GM21526 (cell line): ENCODE data around the gene DUS3L.

ENCODE experiments used
- ATAC-seq: cut with Tn5 transposase; IDR thresholded peaks from one replicate; pipeline ENCODE4 v1.9.1; 2021; ENCODE audit warnings: moderate library complexity; ENCODE audit not compliant: unreplicated experiment, low FRiP score

The DUS3L gene, protein sequence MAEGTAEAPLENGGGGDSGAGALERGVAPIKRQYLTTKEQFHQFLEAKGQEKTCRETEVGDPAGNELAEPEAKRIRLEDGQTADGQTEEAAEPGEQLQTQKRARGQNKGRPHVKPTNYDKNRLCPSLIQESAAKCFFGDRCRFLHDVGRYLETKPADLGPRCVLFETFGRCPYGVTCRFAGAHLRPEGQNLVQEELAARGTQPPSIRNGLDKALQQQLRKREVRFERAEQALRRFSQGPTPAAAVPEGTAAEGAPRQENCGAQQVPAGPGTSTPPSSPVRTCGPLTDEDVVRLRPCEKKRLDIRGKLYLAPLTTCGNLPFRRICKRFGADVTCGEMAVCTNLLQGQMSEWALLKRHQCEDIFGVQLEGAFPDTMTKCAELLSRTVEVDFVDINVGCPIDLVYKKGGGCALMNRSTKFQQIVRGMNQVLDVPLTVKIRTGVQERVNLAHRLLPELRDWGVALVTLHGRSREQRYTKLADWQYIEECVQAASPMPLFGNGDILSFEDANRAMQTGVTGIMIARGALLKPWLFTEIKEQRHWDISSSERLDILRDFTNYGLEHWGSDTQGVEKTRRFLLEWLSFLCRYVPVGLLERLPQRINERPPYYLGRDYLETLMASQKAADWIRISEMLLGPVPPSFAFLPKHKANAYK

DNA sequence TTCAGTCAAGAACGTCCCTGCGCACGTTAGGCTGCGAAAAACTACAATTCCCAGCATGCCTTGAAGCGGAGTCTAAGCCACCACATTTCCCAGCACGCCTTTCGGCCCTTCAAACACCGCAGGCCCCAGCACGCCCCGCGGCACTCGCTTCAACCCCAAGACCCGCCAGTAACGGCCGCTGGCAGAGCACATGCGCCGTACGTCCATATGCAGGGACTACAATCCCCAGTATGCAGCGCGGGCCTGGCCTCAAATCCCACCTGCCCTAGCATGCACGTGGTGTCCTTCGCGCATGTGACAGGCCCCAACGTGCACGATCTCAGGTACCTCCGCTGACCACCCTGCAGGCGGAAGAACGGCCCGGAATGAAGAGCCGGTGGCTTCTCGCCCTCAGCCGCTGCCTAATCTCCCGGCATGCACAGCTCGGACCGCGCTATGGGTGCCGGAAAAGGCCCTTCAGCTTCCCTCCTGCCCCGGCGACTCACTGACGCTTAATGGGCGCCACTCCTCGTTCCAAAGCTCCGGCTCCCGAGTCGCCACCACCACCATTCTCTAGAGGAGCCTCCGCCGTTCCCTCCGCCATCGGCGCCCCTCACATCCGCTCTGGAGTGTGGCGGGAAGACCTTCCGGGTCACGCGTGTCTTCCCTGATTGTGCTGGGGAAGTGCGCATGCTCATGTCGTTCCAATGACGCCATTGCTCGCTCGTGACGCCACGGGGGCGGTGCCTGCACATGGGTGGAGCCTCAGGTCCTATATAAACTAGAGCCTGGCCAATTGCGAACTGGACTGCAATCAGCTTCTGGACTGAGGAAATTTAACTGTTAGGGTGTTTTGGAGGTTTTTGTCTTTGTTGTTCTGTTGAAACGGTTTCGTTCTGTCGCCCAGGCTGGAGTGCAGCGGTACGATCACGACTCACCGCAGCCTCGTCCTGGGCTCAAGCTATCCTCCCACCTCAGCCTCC is at the start of gene DUS3L:
DUS3L (minus strand) TSS at position 605 of the 962 bp plus-strand sequence; CDS start at position 583, 22 bp downstream.
- peak; percentile 86 for ATAC-seq

DNA sequence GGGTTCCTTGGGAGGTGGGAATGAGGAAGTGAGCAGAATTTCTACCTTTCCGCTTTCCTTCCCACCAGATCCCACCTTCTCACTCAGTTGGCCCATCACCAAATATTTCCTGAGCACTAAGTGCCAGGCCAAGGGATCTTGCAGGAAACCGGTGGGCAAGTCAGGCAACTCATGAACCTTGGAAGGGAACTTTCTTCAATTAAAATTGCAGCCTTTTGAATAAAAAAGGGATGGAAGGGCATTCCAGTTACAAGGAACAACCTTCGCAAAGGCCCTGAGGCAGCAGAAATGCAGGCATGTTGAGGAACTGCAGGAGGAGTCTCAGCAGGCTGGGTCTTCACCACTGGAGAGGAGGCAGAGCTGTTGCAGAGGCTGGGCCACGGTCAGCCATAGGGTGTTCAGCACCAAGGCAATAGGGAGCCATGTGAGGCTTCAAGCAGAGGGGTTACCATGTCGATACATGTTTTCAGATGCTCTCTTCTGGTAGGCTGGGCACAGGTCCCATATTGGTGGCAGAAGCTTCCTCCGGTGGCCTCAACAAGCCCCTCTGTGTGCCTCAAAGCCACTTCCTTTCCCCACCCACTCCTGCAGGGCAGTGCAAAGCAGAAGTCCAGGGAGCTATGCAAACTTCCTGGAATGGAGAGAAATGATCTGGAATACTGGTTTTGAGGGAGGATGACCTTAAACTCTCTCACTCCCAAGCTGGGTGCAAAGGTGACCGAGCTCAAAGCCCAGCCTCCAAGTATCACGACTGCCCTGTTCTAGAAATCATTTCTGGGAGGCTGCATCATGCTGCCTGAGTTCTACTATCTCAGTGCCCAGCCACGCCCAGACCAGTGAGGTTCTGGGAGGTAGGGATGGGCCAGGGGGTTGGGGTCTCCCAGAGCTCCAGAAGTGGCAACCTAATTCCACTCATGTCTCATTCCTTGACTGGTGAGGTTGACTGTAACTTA is 48.4 kb upstream of the DUS3L start, which contains the start of gene FUT6:
FUT6 (minus strand) TSS at position 638 of the 953 bp plus-strand sequence. CDS start 7,135 bp downstream, outside the sequence.
- ATAC-seq: no peak

DNA sequence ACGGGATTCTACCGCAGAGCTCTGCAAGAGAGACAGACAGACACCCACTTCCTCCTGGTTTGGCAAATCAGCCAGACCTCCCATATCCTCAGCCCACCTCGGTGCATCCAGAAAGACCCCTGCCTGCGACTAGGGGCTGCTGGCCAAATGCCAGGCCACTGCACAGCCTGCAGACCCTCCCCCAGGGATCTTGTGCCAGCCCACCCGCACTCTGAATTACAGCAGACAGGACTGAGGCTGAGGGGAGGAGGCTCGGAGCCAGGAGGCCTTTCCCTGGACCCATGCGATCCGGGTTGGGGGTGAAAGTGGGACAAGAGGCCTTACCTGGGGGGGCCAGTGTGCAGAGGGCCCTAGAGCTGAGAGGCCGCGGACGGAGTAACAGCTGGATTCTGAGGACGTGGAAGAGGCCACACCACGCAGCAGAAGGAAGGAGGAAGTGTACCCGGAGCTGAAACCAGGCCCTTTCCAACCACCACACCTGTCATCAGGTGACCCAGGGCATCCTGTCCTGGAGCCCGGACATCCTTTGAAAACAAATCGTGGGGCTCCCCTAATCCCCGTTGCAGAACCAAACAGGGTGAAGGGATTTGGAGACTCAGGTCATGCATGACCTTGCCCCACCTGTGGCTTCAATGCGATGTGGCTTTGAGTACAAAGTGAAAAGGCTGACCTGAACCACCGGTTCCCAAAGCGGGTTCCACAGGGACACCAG is 47.5 kb upstream of the DUS3L start:
- no peak for ATAC-seq

DNA sequence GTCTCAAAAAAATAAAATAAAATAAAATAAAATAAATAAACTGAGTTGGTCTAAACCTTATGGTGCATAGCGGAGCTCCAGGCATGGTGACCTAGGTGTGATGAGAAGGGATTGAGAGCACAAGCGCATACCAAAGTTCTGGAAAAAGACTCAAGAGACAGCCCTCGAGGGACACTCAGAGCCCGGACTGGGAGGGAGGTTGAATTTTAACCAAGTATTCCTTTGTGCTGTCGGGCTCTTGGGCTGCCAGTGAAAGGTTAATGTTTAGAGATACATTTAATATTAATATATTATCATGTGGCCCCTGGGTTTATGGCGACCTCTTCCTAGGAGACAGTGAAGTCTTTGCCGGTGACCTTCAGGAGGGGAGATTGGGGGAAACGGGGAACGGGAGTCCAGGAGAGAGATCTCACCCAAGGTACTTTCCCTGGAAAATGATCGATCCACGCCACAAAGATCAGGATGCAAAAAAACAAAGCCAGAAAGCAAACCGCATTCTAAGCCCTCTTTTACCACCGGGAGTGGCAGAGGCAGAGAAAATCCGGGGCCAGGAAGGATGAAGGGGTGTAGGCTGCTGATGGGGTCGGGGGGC is 46.9 kb upstream of the DUS3L start:
- ATAC-seq: no peak

DNA sequence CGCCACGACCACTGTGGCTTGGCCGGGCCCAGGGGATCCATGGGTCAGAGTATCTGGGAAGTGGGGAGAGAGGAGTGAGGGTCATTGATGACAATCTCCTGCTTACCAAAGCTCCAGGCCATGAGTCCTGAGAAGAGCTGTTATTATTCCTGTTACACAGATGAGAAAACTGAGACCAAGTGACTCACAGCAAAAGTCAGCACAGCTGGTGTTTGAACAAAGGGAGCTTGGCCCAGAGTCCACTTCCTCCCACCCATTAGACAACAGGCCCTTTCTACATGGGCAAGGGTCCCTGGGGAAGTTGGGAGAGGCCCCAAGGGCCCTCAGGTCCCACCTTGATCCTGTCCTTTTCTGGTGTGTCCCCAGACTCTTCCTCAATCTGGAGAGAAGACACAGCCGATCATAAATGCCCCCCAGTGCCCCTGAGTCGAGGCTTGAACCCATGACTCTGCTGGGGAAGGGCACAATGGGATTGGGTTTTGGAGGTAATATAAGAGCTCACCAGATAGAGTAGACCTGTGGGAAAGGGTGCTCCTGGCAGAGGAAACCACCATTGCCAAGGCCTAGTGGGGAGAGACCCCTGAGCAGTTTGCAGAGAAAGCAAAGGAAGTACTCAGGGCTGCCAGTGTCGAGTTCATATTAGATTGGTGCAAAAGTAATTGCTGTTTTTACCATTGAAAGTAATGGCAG is 41.7 kb upstream of the DUS3L start:
- ATAC-seq: no peak

DNA sequence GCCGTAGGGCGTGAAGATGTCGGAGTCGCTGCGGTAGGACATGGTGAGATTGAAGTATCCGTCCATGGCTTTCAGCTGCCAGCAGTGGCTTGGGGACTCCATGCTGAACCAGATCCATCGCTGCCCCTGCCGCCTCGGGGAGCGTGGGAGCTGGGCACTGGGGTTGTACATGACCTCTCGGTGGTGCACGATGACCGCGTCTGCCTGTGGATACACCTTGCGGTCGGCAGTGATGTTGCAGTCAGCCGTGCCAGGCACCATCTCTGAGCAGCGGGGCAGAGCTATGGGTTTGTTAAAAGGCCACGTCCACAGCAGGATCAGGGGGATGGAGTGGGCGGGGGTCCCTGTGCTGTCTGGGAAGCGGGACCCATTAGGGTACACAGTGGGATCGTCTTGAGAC is 41.1 kb upstream of the DUS3L start:
- ATAC-seq: no peak

DNA sequence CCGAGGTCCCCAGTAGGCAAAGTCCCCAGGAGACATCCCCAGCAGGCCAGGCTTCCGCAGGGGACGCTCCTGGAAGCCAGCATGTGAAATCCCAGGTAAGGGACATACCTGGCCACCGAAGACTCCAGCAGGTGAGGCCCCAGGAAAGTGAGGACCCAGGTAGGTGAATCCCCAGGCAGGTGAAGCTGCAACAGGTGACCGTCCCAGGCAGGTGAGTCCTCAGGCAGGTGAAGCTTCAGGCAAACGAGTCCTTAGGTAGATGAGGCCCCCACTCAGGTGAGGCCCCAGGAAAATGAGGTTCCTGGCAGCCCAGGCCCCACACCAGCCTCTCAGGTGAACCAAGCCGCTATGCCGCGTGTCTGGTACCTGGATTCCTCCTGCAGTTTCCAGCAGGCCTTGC is 40.2 kb upstream of the DUS3L start:
- ATAC-seq: no peak

DNA sequence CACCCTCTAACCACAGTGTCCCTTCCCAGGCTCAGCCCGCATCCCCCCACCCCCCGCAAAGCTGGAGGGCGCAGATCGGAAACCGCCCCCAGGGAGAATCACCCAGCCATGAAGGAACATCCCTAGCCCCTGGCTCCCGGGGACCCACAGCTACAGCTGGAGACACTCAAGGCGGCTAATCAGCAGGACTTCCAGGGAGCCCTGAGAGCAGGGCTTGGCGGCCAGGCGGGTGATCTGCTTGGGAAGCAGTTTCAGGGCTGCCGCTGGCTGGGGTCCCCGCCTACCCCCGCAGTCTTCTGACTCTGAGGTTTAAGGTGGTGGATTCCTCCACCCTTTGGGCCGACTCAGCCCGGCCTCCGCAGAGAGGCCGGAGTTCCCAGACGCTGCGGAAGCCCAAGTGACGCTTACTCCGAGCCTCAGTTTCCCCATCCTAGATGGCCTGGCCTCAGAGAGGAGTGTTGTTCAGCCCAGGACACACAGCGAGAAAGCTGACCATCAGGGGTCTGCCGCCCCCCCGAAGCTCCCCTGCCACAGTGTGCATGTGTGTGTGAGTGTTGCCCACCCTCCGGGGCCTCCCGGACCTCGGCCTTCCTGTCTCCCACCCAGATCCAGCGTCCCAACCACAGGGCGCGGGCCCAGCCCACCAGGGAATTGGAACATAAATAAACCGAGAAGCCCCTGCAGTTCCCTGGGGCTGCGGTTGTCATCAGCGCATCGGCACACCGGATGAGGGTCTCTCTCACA is 38.8 kb upstream of the DUS3L start:
- ATAC-seq: no peak

DNA sequence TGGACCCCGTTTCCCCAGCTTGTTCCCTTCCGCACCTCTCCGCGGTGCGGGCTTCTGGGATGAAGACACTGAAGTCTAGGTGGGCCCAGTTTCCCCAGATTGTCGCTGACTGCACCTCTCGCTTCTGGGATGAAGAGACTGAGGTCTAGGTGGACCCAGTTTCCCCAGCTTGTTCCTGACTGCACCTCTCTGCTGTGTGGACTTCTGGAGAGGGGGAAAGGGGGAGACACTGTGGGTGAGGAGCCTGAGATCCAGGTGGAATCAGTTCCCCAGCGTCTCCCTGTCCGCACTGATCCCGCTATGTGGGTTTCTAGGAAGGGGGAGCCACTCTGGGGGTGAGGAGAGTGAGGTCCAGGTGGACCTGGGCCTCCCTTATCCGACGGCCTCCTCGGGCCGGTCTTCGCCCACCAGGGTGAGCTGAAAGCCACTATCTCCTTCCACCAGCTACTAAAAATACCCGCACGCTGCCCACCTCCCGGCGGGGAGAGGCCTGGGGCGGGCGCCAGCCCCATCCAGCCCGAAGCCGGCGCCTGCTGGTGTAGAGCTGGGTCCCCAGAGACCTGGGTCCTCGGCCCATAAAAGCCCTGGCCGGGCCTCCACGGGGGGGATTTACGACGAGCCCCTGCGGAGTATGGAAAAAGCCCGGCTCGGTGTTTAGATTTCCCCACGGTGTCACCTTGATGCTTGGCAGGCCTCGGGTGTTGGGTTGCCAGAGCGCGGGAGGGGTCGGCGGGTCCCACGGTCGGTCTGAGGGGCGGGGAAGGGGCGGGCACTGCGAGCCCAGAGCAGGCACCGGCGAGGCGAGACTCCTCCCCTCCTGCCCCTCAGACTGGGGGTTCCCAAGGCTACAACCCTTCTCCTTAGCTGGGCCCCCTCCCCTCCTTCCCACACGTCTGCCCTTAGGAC is 38.0 kb upstream of the DUS3L start:
- no peak for ATAC-seq

DNA sequence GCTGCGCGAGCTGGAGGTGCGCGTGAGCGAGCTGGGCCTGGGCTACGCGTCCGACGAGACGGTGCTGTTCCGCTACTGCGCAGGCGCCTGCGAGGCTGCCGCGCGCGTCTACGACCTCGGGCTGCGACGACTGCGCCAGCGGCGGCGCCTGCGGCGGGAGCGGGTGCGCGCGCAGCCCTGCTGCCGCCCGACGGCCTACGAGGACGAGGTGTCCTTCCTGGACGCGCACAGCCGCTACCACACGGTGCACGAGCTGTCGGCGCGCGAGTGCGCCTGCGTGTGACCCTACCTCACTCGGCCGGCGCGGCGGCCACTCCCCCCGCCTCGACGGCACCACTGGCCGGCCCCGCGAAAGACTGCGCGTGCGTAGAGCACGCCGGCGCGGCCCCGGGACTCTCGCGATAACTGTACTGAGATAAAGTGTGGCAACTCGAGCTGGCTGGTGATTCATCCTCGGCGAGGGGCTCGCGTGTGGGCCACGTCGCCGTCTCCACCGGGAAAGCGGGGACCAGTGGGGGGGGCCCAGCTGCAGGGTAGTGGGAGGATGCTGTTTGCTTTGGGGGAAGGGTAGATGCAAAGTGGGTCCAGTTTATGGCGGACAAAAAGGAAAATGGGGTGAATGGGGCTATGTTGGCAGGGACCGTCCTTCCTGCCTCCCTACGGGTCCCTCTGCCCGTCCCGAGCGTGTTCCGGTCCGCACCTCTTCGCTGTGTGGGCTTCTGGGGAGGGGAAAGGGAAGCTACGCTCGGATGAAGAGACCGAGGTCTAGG is 37.1 kb upstream of the DUS3L start:
- ATAC-seq: peak; percentile 48

DNA sequence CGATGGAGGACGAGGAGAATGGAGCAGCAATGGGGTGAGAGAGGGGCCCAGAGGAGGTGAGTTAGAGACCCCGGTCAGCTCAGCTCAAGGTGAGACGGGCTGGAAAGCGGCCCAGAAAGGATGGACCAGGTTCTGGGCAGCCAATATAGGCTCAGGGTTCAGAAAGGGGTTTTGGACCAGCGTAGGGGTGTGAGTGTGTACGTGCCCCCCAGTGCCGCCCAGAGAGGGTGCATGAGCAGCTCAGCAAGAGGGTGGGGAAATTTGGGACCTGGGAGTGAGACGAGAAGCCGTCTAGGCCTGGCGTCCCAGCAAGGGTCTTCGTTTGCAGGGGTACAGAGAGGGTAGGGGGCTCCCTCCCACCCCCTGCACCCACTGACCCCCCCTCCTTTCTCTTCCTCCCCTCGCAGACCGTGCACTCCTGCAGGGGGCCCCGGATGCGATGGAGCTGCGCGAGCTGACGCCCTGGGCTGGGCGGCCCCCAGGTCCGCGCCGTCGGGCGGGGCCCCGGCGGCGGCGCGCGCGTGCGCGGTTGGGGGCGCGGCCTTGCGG is 36.5 kb upstream of the DUS3L start:
- ATAC-seq: no peak

DNA sequence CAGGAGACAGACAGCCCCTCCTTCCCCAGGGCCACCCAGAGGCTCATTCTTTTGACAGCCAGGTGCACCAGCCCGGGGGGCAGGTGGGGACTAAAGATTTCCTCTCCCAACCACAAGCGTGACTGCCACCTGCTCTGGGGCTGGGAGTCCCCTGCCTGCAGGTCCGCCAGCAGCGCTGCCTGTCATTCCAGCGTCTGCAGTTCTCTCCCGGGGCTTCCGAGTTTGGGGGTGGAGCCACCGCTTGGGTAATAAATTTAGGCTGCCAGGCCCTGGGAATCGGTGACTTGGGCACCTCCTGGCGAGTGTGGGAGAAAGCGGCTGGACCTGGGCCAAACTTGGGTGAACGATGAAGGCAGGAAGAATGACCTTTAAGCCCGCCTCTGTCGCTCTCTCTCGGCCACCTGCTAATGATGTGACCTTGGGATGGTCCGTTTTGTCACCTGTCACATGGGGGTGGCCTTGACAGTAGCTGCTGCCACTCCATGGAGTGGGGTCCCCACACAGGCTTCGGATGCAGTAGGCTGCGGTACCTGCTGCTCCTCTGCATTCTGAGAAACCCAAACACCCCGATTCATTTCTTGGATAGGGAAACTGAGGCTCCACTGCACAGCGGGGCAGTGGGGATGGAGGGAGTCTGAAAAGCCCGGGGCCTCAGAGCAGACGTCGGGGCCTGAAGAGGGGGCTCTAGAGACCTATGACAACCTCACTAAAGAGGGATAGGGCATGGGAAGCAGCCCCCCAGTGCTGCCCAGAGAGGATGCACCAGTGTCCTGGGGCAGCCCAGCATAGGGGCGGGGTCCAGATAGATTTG is 35.8 kb upstream of the DUS3L start:
- no peak for ATAC-seq

DNA sequence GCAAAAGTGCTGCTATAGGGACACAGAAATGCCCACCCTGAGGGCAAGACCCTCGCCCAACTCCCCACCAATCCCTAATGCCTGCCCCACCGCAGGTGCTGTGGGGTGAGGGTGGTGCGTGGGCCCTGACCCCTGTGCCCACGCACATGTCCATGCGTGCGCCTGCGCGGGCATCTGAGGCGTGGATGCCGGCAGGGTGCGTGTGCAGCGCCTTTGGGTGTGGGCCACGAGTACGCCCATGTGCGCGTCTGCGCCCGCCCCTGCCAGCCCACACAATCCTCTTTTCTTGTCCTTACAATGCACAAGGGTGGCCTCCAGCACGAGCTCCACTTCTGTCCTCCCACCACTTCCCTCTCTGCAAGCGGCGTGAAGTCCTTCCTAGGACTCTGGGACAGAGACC is 34.2 kb upstream of the DUS3L start:
- ATAC-seq: no peak

DNA sequence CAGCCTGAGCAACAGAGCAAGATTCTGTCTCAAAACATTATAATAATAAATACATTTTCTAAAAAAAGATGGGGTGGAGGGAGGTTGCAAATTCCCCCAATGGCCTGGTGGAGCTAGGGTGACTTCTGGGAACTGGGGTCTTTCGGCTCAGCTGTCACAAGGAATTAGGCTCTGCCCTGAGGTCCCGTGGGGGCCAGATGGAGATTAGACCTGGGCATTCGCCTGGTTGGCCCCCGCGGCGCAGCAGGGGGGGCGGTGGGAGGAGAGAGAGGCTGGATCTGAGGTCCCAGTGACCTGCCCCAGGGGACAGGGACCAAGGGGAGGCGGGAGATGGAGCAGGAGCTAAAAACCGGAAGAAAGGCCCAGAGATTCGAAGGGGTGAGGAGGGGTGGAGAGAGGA is 33.8 kb upstream of the DUS3L start:
- no peak for ATAC-seq
